Kidney epithelial cell (primary cell): ENCODE data around the gene ZNF669. TPM values are rescaled to one million over a fixed set of nuclear protein-coding genes. Genes with fewer than 3 reads are reported as not detected.
"Not testable (repeated sequence)": the region's sequence is repeated elsewhere in the genome, so short reads cannot be mapped to it uniquely, and the experiment has no call there.

Source experiments
- DNase-seq: peaks from one replicate; pipeline ENCODE4 v3.0.0-alpha.2; 2010; ENCODE audit warnings: low read depth
- H3K27me3 ChIP-seq: 2 replicates; pipeline ENCODE4 v1.6.0; 2011; ENCODE audit warnings: low read length; ENCODE audit not compliant: control insufficient read depth, insufficient read depth
- H3K36me3 ChIP-seq: 2 replicates; pipeline ENCODE4 v1.5.1; 2011; ENCODE audit warnings: low read length; ENCODE audit not compliant: control insufficient read depth, insufficient read depth
- H3K4me3 ChIP-seq: 2 replicates; pipeline ENCODE4 v1.5.1; 2011; ENCODE audit warnings: low read depth, mild to moderate bottlenecking, control low read depth, low read length
- total RNA-seq: library from RNA; depleted of rRNA; stranded (reverse); fragments of >200 nt; gene quantifications from 2 replicates; pipeline ENCODE4 v1.2.3, GENCODE V29; 2015
- TF ChIP-seq, protein P1 (sequence below): IDR thresholded peaks from 2 replicates; pipeline ENCODE4 v1.5.1; 2011; ENCODE audit warnings: mild to moderate bottlenecking, moderate library complexity, low read length, control low read depth, inconsistent platforms; ENCODE audit not compliant: insufficient read depth, poor library complexity, severe bottlenecking

The ZNF669 gene
- total RNA-seq, 1 donor from 2014 or later: 21.0 TPM

DNA sequence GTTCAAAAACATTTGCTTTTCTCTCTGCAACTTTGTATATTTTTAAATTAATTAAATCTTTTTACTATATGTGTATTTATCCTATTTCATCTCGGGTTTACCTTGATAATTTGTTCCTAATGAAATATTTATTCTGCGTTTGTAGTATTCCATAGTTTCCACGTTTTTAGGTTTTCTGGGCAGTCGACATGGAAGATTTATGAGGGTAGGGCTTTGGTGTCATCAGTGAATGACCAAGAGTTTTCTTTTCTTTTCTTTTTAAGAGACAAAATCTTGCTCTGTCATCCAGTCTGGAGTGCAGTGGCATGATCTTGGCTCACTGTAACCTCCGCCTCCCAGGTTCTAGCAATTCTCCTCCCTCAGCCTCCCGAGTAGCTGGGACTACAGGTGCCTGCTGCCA is 17.2 kb upstream of the ZNF669 start:
- Histone ChIP-seq H3K27me3 (no peaks in the 10 kb centered on the region), H3K4me3 (no peak overlapping the region), H3K36me3 (no peaks in the 10 kb centered on the region)
- DNase-seq: no peak
- TF ChIP-seq, protein P1, sequence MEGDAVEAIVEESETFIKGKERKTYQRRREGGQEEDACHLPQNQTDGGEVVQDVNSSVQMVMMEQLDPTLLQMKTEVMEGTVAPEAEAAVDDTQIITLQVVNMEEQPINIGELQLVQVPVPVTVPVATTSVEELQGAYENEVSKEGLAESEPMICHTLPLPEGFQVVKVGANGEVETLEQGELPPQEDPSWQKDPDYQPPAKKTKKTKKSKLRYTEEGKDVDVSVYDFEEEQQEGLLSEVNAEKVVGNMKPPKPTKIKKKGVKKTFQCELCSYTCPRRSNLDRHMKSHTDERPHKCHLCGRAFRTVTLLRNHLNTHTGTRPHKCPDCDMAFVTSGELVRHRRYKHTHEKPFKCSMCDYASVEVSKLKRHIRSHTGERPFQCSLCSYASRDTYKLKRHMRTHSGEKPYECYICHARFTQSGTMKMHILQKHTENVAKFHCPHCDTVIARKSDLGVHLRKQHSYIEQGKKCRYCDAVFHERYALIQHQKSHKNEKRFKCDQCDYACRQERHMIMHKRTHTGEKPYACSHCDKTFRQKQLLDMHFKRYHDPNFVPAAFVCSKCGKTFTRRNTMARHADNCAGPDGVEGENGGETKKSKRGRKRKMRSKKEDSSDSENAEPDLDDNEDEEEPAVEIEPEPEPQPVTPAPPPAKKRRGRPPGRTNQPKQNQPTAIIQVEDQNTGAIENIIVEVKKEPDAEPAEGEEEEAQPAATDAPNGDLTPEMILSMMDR: no peak

DNA sequence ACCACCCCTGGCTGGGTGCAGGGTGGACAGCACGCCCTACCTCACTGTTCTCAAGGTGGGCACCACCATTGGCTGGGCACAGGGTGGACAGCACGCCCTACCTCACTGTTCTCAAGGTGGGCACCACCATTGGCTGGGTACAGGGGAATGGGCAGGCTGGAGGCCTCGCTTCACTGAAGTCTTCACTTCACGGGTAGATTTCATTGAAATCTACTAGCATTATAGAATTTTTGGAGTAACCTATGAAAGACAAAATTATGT is 16.2 kb upstream of the ZNF669 start:
- DNase-seq, H3K4me3 ChIP-seq, H3K36me3 ChIP-seq, H3K27me3 ChIP-seq: not testable (repeated sequence)

DNA sequence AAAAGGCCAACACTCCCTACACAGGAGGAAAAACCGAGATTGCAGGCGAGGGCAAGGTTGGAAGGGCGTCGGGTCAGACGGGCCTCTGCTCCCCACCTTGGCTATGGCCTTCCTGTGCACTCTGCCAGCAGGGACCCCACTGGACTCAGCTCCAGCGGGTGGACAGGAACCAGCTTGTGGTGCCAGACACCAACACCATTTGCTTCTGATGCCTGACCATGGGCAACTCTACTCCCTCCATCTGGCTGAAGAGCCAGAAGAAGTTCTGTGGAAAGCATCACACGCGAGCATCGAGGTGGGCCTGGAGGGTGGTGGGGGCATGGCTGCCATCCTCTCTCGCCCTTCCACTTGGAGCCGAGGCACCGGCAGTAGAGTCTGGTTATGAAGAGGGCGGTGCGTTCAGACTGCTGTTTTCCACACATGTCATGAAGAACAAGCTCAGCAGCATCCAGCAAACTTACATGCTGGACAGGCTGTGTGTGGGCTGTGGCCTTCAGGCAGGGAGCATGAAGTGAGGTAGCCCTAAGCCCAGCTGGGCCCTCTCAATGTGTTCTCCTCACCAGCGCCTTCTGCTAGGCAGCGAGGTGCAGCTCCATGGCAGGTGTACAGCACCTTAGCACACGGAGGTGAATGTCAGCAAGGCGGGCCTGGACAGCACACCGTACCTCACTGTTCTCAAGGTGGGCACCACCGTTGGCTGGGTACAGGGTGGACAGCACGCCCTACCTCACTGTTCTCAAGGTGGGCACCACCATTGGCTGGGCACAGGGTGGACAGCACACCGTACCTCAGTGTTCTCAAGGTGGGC is 15.6 kb upstream of the ZNF669 start:
- no peaks in the 10 kb centered on the region for H3K36me3 ChIP-seq
- TF ChIP-seq, protein P1: no peak
- DNase-seq: no peak

DNA sequence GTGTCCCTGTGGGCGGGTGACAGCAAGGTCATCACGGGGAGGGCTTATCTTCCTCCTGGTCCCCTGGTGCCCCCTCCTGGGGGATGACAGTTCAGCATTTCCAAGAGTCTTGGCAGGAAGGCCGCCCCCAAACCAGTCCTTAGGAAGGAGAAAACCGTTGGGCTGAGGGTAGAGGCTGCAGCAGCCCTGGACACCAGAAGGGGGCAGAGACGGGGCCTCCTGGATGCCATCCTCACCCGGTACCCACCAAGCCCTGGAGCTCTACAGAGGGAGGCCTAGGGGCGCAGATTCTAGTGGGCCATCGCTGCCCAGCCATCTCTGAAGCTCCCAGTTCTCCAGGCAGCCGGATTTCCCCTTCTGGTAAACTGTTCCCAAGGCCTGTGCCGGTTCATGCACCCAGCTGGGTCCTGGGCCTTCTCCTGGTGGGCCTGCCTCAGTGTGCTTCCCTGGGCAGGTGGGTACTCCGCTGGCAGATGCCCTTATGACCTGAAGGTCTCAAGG is 14.8 kb upstream of the ZNF669 start:
- DNase-seq: no peak
- no peaks in the 10 kb centered on the region for H3K36me3 ChIP-seq
- H3K27me3 ChIP-seq: no peaks in the 10 kb centered on the region
- H3K4me3 ChIP-seq: no peak overlapping the region
- TF ChIP-seq, protein P1: no peak

More for the DNA sequence above, 15.6 kb upstream of the ZNF669 start:
- Histone ChIP-seq H3K4me3 (no peak overlapping the region), H3K27me3 (no peaks in the 10 kb centered on the region)

- TF ChIP-seq, protein P1: no peak
- Histone ChIP-seq H3K27me3 (no peaks in the 10 kb centered on the region), H3K4me3 (no peak overlapping the region), H3K36me3 (no peaks in the 10 kb centered on the region)
- DNase-seq: no peak
Observed at GRCh38 chr1:247115545-247115944, 11.4 kb upstream of the ZNF669 start.

DNA sequence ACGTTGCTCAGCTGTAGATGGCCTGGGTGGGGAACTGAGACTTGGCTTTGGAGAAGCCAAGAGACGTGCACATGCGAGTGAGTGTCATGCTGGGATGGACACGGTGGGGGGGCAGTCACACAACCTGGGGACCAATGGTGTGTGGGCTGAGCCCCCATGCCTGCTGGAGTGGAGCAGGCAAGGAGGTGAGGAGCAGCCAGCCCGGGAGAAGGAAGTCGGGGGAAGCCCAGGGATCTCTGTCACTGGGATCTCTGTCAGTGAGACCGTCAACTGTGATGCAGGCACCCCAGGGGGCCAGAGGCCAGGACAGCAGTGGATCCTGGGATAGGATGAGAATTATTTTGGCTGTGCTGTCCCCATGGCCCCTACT is 11.0 kb upstream of the ZNF669 start:
- TF ChIP-seq, protein P1: no peak
- H3K27me3 ChIP-seq: no peaks in the 10 kb centered on the region
- DNase-seq: no peak
- no peaks in the 10 kb centered on the region for H3K36me3 ChIP-seq
- no peak overlapping the region for H3K4me3 ChIP-seq
